MM.1S (cell line): ENCODE results near the gene CEP170B.
"Not testable (repeated sequence)": the region's sequence is repeated elsewhere in the genome, so short reads cannot be mapped to it uniquely, and the experiment has no call there.

Source experiments
- DNase-seq: peaks from one replicate; pipeline ENCODE4 v3.0.0-alpha.2; 2015
- H2AFZ ChIP-seq: fragments of 300-600 bp; sonication (generic); 2 replicates; pipeline ENCODE4 v1.6.0; 2016; ENCODE audit warnings: antibody characterized with exemption, low read length
- H3F3A ChIP-seq: fragments of 300-600 bp; sonication (generic); 2 replicates; pipeline ENCODE4 v1.6.1; 2016; ENCODE audit warnings: mild to moderate bottlenecking, antibody characterized with exemption, low read length, moderate library complexity, mixed read lengths; ENCODE audit not compliant: insufficient read depth
- H3K27ac ChIP-seq: fragments of 300-600 bp; sonication (generic); 2 replicates; pipeline ENCODE4 v1.5.1; 2016; ENCODE audit warnings: mild to moderate bottlenecking, low read length
- H3K27me3 ChIP-seq: fragments of 300-600 bp; sonication (generic); replicated peaks from 2 replicates; pipeline ENCODE4 v1.6.0; 2016; ENCODE audit warnings: low read length; ENCODE audit not compliant: insufficient read depth
- H3K36me3 ChIP-seq: fragments of 300-600 bp; sonication (generic); replicated peaks from 2 replicates; pipeline ENCODE4 v1.6.1; 2016; ENCODE audit warnings: mild to moderate bottlenecking, low read length, mixed read lengths; ENCODE audit not compliant: insufficient read depth
- H3K4me1 ChIP-seq: fragments of 300-600 bp; sonication (generic); 2 replicates; pipeline ENCODE4 v1.6.1; 2016; ENCODE audit warnings: low read length, mixed read lengths
- H3K4me2 ChIP-seq: fragments of 300-600 bp; sonication (generic); 2 replicates; pipeline ENCODE4 v1.6.0; 2016; ENCODE audit warnings: low read depth, low read length
- H3K4me3 ChIP-seq: fragments of 300-600 bp; sonication (generic); 2 replicates; pipeline ENCODE4 v1.5.1; 2016; ENCODE audit warnings: low read length, mixed read lengths
- H3K79me2 ChIP-seq: fragments of 300-600 bp; sonication (generic); 2 replicates; pipeline ENCODE4 v1.6.1; 2016; ENCODE audit warnings: mixed run types, low read length, mixed read lengths
- H3K9ac ChIP-seq: fragments of 300-600 bp; sonication (generic); 2 replicates; pipeline ENCODE4 v1.6.1; 2016; ENCODE audit warnings: low read length, mixed read lengths
- H3K9me2 ChIP-seq: fragments of 300-600 bp; sonication (generic); replicated peaks from 2 replicates; pipeline ENCODE4 v1.6.1; 2016; ENCODE audit warnings: mild to moderate bottlenecking, low read length, mixed read lengths; ENCODE audit not compliant: insufficient read depth
- H3K9me3 ChIP-seq: fragments of 300-600 bp; sonication (generic); replicated peaks from 2 replicates; pipeline ENCODE4 v1.6.1; 2016; ENCODE audit warnings: mild to moderate bottlenecking, low read length, mixed read lengths; ENCODE audit not compliant: insufficient read depth
- H4K20me1 ChIP-seq: fragments of 300-600 bp; sonication (generic); 2 replicates; pipeline ENCODE4 v1.6.1; 2016; ENCODE audit warnings: mild to moderate bottlenecking, low read length, moderate library complexity, mixed read lengths; ENCODE audit not compliant: insufficient read depth
- EZH2 ChIP-seq: fragments of 300-600 bp; sonication (generic); optimal IDR thresholded peaks from 2 replicates; pipeline ENCODE3; 2017; ENCODE audit warnings: low read depth, mild to moderate bottlenecking, antibody characterized with exemption, low read length, mixed read lengths
- EZH2phosphoT487 ChIP-seq: fragments of 300-600 bp; sonication (generic); IDR thresholded peaks from 2 replicates; pipeline ENCODE4 v1.6.1; 2018; ENCODE audit warnings: antibody characterized with exemption, low read length
- TF ChIP-seq, protein P1 (sequence below): fragments of 300-600 bp; sonication (generic); IDR thresholded peaks from 2 replicates; pipeline ENCODE4 v1.5.1; 2016; ENCODE audit warnings: antibody characterized with exemption, low read length, mixed read lengths

The CEP170B gene

GRCh38 chr14:104856157-104856868, 8.8 kb upstream of the CEP170B start:
- Histone ChIP-seq H3K36me3 (no peaks in the 10 kb centered on the region), H3K9me3 (no peaks in the 10 kb centered on the region), H3K4me3 (no peak overlapping the region), H4K20me1 (no peaks in the 10 kb centered on the region), H3F3A (no peaks in the 10 kb centered on the region), H3K27me3 (peaks cover 39% of the 10 kb centered on the region), H3K4me2 (no peak overlapping the region), H3K4me1 (no peaks in the 10 kb centered on the region), H3K27ac (no peak overlapping the region), H3K9ac (no peak overlapping the region), H2AFZ (no peak overlapping the region), H3K9me2 (no peaks in the 10 kb centered on the region), H3K79me2 (no peaks in the 10 kb centered on the region)
- DNase-seq: no peak
- TF ChIP-seq, protein P1, sequence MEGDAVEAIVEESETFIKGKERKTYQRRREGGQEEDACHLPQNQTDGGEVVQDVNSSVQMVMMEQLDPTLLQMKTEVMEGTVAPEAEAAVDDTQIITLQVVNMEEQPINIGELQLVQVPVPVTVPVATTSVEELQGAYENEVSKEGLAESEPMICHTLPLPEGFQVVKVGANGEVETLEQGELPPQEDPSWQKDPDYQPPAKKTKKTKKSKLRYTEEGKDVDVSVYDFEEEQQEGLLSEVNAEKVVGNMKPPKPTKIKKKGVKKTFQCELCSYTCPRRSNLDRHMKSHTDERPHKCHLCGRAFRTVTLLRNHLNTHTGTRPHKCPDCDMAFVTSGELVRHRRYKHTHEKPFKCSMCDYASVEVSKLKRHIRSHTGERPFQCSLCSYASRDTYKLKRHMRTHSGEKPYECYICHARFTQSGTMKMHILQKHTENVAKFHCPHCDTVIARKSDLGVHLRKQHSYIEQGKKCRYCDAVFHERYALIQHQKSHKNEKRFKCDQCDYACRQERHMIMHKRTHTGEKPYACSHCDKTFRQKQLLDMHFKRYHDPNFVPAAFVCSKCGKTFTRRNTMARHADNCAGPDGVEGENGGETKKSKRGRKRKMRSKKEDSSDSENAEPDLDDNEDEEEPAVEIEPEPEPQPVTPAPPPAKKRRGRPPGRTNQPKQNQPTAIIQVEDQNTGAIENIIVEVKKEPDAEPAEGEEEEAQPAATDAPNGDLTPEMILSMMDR: no peak
- no peak for TF ChIP-seq EZH2
- TF ChIP-seq EZH2phosphoT487: no peak

GRCh38 chr14:104856869-104857860, 7.9 kb upstream of the CEP170B start:
- H3K4me3 ChIP-seq: no peak overlapping the region
- H3K79me2 ChIP-seq: no peaks in the 10 kb centered on the region
- no peaks in the 10 kb centered on the region for H3K9me2 ChIP-seq
- H3K27ac ChIP-seq: no peak overlapping the region
- H3K4me1 ChIP-seq: no peaks in the 10 kb centered on the region
- H2AFZ ChIP-seq: no peak overlapping the region
- no peaks in the 10 kb centered on the region for H3K36me3 ChIP-seq
- no peaks in the 10 kb centered on the region for H3F3A ChIP-seq
- TF ChIP-seq EZH2: no peak
- TF ChIP-seq EZH2phosphoT487: no peak
- TF ChIP-seq, protein P1: no peak
- H3K9ac ChIP-seq: no peak overlapping the region
- no peak for DNase-seq
- H3K4me2 ChIP-seq: no peak overlapping the region
- no peaks in the 10 kb centered on the region for H4K20me1 ChIP-seq
- H3K9me3 ChIP-seq: no peaks in the 10 kb centered on the region
- H3K27me3 ChIP-seq: peaks cover 31% of the 10 kb centered on the region

- not testable (repeated sequence) for H3K79me2 ChIP-seq, H4K20me1 ChIP-seq, H3K9ac ChIP-seq, H3K36me3 ChIP-seq, H3K9me2 ChIP-seq, H3F3A ChIP-seq, H3K4me2 ChIP-seq, H3K27ac ChIP-seq, DNase-seq, H2AFZ ChIP-seq, H3K4me3 ChIP-seq, H3K9me3 ChIP-seq, H3K4me1 ChIP-seq
- H3K27me3 ChIP-seq: peaks cover 27% of the 10 kb centered on the region
Measured at GRCh38 chr14:104857931-104858330, 7.1 kb upstream of the CEP170B start.
